ENCODE results near the gene CDAN1.
"Not testable (repeated sequence)": the region's sequence is repeated elsewhere in the genome, so short reads cannot be mapped to it uniquely, and the experiment has no call there.

Gene CDAN1

GRCh38 chr15:42736793-42737528 lies at the start of gene CDAN1:
CDAN1 (minus strand) TSS chr15:42737128; CDS start chr15:42737102, 26 bp downstream.
- DNase-seq = peak; percentile 80 to 92 (median 89)

- DNase-seq = no peak
These were observed 48.6 kb upstream of the CDAN1 start for GRCh38 chr15:42785569-42785968.

GRCh38 chr15:42784705-42785104 lies 47.8 kb upstream of the CDAN1 start:
- DNase-seq = no peak

- no peak for DNase-seq
These were observed 45.8 kb upstream of the CDAN1 start for GRCh38 chr15:42782716-42783115.

GRCh38 chr15:42775416-42775815 lies 38.5 kb upstream of the CDAN1 start:
- no peak for DNase-seq

- no peak for DNase-seq
These were observed 36.0 kb upstream of the CDAN1 start for GRCh38 chr15:42772901-42773300.

GRCh38 chr15:42772144-42772543 lies 35.2 kb upstream of the CDAN1 start:
- no peak for DNase-seq

GRCh38 chr15:42766109-42766508 lies 29.2 kb upstream of the CDAN1 start:
- not testable (repeated sequence) for DNase-seq

GRCh38 chr15:42764154-42764731 lies 27.3 kb upstream of the CDAN1 start:
- DNase-seq = not testable (repeated sequence)

GRCh38 chr15:42761813-42762212 lies 24.9 kb upstream of the CDAN1 start:
- not testable (repeated sequence) for DNase-seq

GRCh38 chr15:42760759-42761158 lies 23.8 kb upstream of the CDAN1 start:
- DNase-seq = no peak

GRCh38 chr15:42759093-42759492 lies 22.2 kb upstream of the CDAN1 start:
- no peak for DNase-seq

GRCh38 chr15:42750306-42750705 lies 13.4 kb upstream of the CDAN1 start:
- no peak for DNase-seq

- no peak for DNase-seq
These were observed 12.3 kb upstream of the CDAN1 start for GRCh38 chr15:42749266-42749665.

GRCh38 chr15:42744195-42744594 lies 7.3 kb upstream of the CDAN1 start:
- no peak for DNase-seq

- no peak for DNase-seq
These were observed 5.2 kb upstream of the CDAN1 start for GRCh38 chr15:42742149-42742548.

- DNase-seq = no peak
These were observed 4.8 kb upstream of the CDAN1 start for GRCh38 chr15:42741710-42742109.

GRCh38 chr15:42737529-42738328 lies 801 bp upstream of the CDAN1 start:
- no peak for DNase-seq

- DNase-seq = peak in 2 of 6 experiments; percentile 24 to 56
These were observed 643 bp downstream of the CDAN1 start for GRCh38 chr15:42736178-42736792.

- DNase-seq = no peak
These were observed 1.4 kb downstream of the CDAN1 start for GRCh38 chr15:42735382-42736165.

- no peak for DNase-seq
These were observed 2.8 kb downstream of the CDAN1 start for GRCh38 chr15:42734076-42734672.

GRCh38 chr15:42733027-42733426 lies 3.9 kb downstream of the CDAN1 start:
- no peak for DNase-seq

Data from stimulated activated naive CD4-positive, alpha-beta T cell (primary cell).